K562 (cell line): ENCODE measurements around the gene ENG. TPM values are rescaled to one million over a fixed set of nuclear protein-coding genes. Genes with fewer than 3 reads are reported as not detected.
A peak's percentile ranks its signal among the peaks of the same experiment; 100 is the strongest.

Source experiments
- CHD4 ChIP-seq: fragments of 200-600 bp; sonication (generic); IDR thresholded peaks from 3 replicates; pipeline ENCODE4 v1.6.1; 2012; ENCODE audit warnings: low read depth, mild to moderate bottlenecking, mixed read lengths, low read length, inconsistent platforms; ENCODE audit not compliant: insufficient read depth, insufficient replicate concordance, poor library complexity, severe bottlenecking
- CSDE1 ChIP-seq, 2 experiments: fragments of 450-650 bp; IDR thresholded peaks; 2 replicates each; pipeline ENCODE4 v1.6.1; 2016; ENCODE audit warnings: mild to moderate bottlenecking in 1 of 2
- E2F8 ChIP-seq: fragments of 450-650 bp; IDR thresholded peaks from 2 replicates; pipeline ENCODE4 v1.7.1; 2018; ENCODE audit warnings: mild to moderate bottlenecking, low read depth; ENCODE audit not compliant: partially characterized antibody
- MBD2 ChIP-seq: sonication (generic); IDR thresholded peaks from 2 replicates; pipeline ENCODE4 v1.6.1; 2016; ENCODE audit warnings: low read depth, borderline replicate concordance
- TFAP4 ChIP-seq: sonication (generic); formaldehyde crosslinking; IDR thresholded peaks from 2 replicates; pipeline ENCODE4 v1.8.0; 2022; ENCODE audit warnings: missing genetic modification reagents, mild to moderate bottlenecking, moderate library complexity, borderline replicate concordance
- THAP12 ChIP-seq: fragments of 250-450 bp; sonication (Bioruptor Pico); IDR thresholded peaks from 2 replicates; pipeline ENCODE4 v1.9.0; 2021; ENCODE audit warnings: mild to moderate bottlenecking, inconsistent platforms
- TRIM25 ChIP-seq: fragments of 450-650 bp; IDR thresholded peaks from 2 replicates; pipeline ENCODE4 v1.7.0; 2016; ENCODE audit warnings: borderline replicate concordance
- ZFPM2 ChIP-seq: fragments of 250-450 bp; sonication (Bioruptor Pico); IDR thresholded peaks from 2 replicates; pipeline ENCODE4 v1.5.1; 2022; ENCODE audit warnings: mild to moderate bottlenecking
- polyA plus RNA-seq, 8 experiments: library from polyadenylated mRNA; depleted of rRNA in 4 of 8; stranded (reverse) in 5 of 8; unstranded in 3 of 8; fragments of >200 nt; fragmentation: Nextera tagmentation in 2 of 8; fragmentation: Illumina TruSeq in 1 of 8; extraction: Ambion mirVana in 2 of 8; extraction: Trizol in 1 of 8; gene quantifications; 2 replicates each; pipeline versions ENCODE4 v1.2.1 to v1.2.3, GENCODE V29; 2011 to 2014; ENCODE audit warnings: inconsistent platforms in 1 of 8, missing spikeins in 1 of 8
- total RNA-seq, 7 experiments: library from RNA; depleted of rRNA in 6 of 7; stranded (reverse); fragments of >200 nt in 6 of 7; fragmentation: Illumina TruSeq in 2 of 7; extraction: Trizol in 2 of 7; gene quantifications; 2 replicates each; pipeline versions ENCODE4 v1.2.1 to v1.2.3, GENCODE V29; 2011 to 2021; ENCODE audit warnings: low replicate concordance in 1 of 7

Gene ENG
- total and polyA plus RNA-seq, 9 of the 15 experiments (the other 6 are each of a cell fraction or from before 2014, with no cell fraction given), result 0.04 to 0.40 (median 0.14) TPM; not detected in 1

DNA sequence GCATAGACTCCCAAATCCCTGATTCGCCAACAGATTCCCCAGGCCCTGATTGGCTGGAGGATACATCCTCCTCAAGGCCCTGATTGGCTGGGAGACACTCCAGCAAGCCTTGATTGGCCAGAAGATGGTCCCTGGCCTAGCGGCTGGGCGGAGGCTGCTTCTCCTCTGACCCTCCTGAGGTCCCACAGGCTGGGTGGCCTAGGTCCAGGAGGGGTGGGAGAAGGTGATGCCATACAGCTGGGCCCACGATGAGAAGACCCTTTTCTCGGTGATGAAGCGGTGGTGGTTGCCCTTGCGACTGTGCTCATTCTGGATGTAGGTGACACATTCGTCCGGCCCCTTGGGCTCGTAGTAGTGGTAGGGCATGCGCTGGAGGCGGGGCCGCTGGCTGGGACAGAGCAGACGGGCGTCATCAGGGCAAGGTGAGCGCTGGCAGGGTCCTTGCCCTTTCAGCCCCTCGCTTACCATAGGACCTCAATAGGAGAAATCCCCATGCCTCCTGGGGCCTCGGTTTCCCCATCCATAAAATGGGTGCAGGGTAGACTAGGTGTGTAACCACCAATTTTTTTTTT, 32.0 kb upstream of the ENG start (continued):
- TF ChIP-seq CHD4, result peak; percentile 78
- TF ChIP-seq TRIM25, result no peak
- TF ChIP-seq MBD2, result peak; percentile 73; the same call in 1 of the 2 replicates
- no peak for TF ChIP-seq TFAP4 (CRISPR knock-in tag)
- TF ChIP-seq ZFPM2 (CRISPR knock-in tag), result no peak
- no peak for TF ChIP-seq CSDE1 (IDR thresholded peaks at IDR 0.05)
- TF ChIP-seq THAP12 (CRISPR knock-in tag), result no peak
- TF ChIP-seq E2F8, result no peak
